Astrocyte of the cerebellum (primary cell): ENCODE measurements around the gene ITSN2.

Source experiments
- DNase-seq: peaks from one replicate; pipeline ENCODE4 v3.0.0-alpha.2; 2011; ENCODE audit warnings: low read depth
- H3K4me3 ChIP-seq: 2 replicates; pipeline ENCODE4 v1.5.1; 2011; ENCODE audit warnings: mild to moderate bottlenecking, low read depth, low read length, moderate library complexity
- CTCF ChIP-seq: IDR thresholded peaks from 2 replicates; pipeline ENCODE4 v1.5.1; 2012; ENCODE audit warnings: low read length, low read depth, moderate library complexity, mild to moderate bottlenecking; ENCODE audit errors: missing control alignments
- in situ Hi-C: cut with HindIII; loops from 2 replicates; pipeline ENCODE4 v1.10.0; 2017; ENCODE audit warnings: low sequenced_read_pairs

ITSN2 gene

DNA sequence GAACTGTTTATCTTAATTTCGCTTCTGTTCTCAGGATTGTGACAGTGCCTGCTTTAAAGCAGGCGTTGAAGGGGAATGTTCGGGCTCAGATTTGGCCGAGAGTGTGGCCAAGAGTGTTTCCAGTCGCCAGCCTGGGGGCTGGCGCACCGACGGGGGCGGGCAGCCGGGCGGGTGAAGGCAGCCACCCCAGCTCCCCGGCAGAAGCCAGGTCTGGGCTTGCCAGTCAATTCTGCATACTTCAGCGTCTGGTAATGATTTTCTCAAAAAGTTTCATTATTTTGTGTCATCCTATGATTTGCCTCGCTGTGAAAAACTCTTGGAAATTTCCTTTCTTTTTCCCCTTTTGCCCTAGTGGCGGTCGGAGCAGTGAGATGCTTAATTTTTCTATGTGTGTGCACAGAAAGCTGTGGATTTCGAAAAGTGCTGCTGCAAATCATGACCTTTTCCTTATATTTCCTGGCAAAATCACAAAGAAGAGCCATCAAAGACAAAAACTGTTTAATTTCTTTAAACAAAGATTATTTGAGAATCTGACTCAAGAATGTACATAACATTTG is 184.6 kb downstream of the ITSN2 start:
- no peak for TF ChIP-seq CTCF
- in situ Hi-C loops = no loop called here
- DNase-seq = no peak
- no peak overlapping the region for H3K4me3 ChIP-seq

DNA sequence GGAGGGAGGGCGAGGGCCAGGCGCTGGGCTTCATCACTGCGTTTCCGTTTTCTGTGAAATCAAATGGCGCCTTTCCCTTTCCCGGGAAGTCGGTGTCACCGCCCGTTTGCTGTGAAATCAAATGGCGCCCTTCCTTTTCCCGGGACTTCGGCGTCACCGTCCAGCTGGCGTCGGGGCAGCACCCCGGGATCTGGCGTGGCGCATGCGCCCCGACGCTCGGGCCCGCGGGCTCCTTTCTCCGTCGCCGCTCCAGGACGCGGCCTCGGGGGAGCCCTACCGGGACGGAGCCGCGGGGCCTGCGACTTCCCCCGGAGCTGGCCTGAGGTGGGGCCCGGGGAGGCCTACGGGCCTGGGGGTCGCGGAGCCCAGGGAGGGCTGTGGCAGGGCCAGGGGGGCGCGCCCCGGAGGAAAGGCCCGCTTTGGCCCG is 185.5 kb downstream of the ITSN2 start, which contains the start of gene FAM228A:
FAM228A (plus strand) TSS at position 203 of the 427 bp plus-strand sequence. CDS start 428 bp downstream, outside the sequence.
- H3K4me3 ChIP-seq = no peak within 1 kb of the TSS
- in situ Hi-C loops = no loop called here
- no peak for TF ChIP-seq CTCF
- DNase-seq = no peak

GRCh38 chr2:24169023-24169422 is 191.3 kb downstream of the ITSN2 start:
- in situ Hi-C loops = no loop called here
- no peak for DNase-seq
- no peak overlapping the region for H3K4me3 ChIP-seq
- TF ChIP-seq CTCF = no peak

DNA sequence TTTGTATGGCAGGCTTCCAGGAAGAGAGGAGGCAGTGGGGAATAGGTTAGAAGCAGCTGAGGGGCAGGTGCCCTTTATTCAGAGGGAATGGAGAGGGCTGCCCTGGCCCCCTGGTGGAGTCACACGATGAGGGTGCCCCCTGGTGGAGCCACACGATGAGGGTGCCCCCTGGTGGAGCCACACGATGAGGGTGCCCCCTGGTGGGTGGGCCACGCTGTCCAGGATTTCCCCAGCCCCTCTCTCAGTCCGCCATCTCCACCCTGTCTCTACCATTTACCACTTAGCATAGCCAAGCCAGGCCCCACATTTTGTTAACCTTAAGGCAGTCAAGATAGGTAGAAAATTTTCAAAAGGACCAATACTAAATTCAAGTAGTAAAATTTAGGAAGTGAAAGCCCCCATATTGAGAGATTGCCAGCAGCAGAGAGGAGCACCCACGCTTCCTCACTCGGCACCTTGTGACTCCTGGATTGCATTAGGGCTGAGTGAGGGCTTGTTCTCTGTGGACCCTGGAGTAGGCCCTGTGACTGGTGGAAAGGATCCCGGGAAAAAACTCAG is 195.8 kb downstream of the ITSN2 start:
- DNase-seq = no peak
- in situ Hi-C loops = no loop called here
- H3K4me3 ChIP-seq = no peak overlapping the region
- TF ChIP-seq CTCF = no peak

- no peak for DNase-seq
- in situ Hi-C loops = no loop called here
- H3K4me3 ChIP-seq = no peak overlapping the region
- TF ChIP-seq CTCF = no peak
These were observed 196.7 kb downstream of the ITSN2 start for GRCh38 chr2:24163601-24164000.

- in situ Hi-C loops = no loop called here
- no peak for TF ChIP-seq CTCF
- no peak overlapping the region for H3K4me3 ChIP-seq
- no peak for DNase-seq
These were observed 197.2 kb downstream of the ITSN2 start for GRCh38 chr2:24163186-24163585.
